AG10803 (cell line): ENCODE data around the gene PAM.

Source experiments
- DNase-seq: peaks from one replicate; pipeline ENCODE4 v3.0.0; 2010; ENCODE audit warnings: low read depth
- H3K4me3 ChIP-seq: 2 replicates; pipeline ENCODE4 v1.5.1; 2011; ENCODE audit warnings: mild to moderate bottlenecking, low read length, control low read depth
- CTCF ChIP-seq: conservative IDR thresholded peaks from 2 replicates; pipeline ENCODE4 v1.5.1; 2011; ENCODE audit warnings: mild to moderate bottlenecking, low read length, control low read depth, inconsistent platforms

Gene PAM

GRCh38 chr5:102790748-102791147 is 35.6 kb downstream of the PAM start:
- no peak for DNase-seq
- no peak overlapping the region for H3K4me3 ChIP-seq
- TF ChIP-seq CTCF: no peak

GRCh38 chr5:102792705-102793104 is 37.6 kb downstream of the PAM start:
- peak; percentile 24 for DNase-seq
- H3K4me3 ChIP-seq: no peak overlapping the region
- TF ChIP-seq CTCF: peak; percentile 33

- H3K4me3 ChIP-seq: no peak overlapping the region
- DNase-seq: no peak
- TF ChIP-seq CTCF: no peak
Measured at GRCh38 chr5:102794047-102794446, 38.9 kb downstream of the PAM start.

- no peak overlapping the region for H3K4me3 ChIP-seq
- TF ChIP-seq CTCF: no peak
- no peak for DNase-seq
Measured at GRCh38 chr5:102794677-102795331, 39.7 kb downstream of the PAM start.

GRCh38 chr5:102795526-102795925 is 40.4 kb downstream of the PAM start:
- no peak overlapping the region for H3K4me3 ChIP-seq
- no peak for TF ChIP-seq CTCF
- DNase-seq: no peak

- no peak for TF ChIP-seq CTCF
- no peak overlapping the region for H3K4me3 ChIP-seq
- no peak for DNase-seq
Measured at GRCh38 chr5:102796009-102796408, 40.9 kb downstream of the PAM start.

- TF ChIP-seq CTCF: no peak
- H3K4me3 ChIP-seq: no peak overlapping the region
- peak; percentile 18 for DNase-seq
Measured at GRCh38 chr5:102796498-102796897, 41.4 kb downstream of the PAM start.
